Activated gamma-delta T cell treated with anti-CD3 and anti-CD28 coated beads, Interleukin-2, amount 50 U/mL, for 16 hours (primary cell): ENCODE results near the gene DIP2B.
"Not testable (repeated sequence)": the region's sequence is repeated elsewhere in the genome, so short reads cannot be mapped to it uniquely, and the experiment has no call there.

Experiments
- DNase-seq: peaks from one replicate; pipeline ENCODE4 v3.0.0-alpha.2; 2020; ENCODE audit warnings: low read depth

Gene DIP2B

DNA sequence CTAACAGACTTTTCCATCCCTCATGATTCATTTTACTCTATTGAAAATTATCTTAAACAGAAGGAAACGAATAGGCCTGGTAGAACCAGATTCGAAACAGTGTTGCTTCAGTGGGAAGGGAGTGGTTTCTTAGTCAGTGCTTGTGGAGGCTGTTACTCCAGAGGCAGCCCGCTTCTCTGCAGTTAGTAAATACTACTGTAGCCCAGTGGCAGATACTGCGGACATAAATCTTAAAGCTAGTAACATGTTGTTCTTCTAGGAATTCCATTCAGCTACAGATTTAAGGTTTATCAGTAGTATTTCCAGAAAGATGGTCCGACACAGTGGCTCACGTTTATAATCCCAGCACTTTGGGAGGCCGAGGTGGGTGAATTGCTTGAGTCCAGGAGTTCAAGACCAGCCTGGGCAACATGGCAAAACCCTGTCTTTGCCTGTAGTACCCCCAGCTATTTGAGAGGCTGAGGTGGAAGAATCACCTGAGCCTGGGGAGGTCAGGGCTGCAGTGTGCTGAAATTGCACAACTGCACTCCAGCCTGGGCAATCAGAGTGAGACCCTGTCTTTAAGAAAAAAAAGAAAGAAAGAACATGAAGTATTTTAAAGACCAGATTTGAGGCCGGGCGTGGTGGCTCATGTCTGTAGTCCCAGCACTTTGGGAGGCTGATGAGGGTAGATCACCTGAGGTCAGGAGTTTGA, 45.9 kb downstream of the DIP2B start:
- DNase-seq, result no peak

DNA sequence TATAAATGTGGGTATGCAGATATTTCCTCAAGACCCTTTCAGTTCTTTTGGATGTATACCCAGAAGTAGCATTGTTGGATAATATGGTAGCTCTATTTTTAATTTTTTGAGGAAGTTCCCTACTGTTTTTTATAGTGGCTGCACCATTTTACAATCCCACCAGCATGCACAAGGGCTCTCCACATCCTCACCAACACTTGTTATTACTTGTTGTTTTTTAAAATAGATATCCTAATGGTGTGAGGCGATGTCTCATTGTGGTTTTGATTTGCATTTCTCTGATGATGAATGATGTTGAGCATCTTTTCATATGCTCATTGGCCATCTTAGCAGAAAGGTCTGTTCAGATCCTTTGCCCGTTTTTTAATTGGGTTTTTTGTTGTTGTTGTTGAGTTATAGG, 47.1 kb downstream of the DIP2B start:
- no peak for DNase-seq

DNA sequence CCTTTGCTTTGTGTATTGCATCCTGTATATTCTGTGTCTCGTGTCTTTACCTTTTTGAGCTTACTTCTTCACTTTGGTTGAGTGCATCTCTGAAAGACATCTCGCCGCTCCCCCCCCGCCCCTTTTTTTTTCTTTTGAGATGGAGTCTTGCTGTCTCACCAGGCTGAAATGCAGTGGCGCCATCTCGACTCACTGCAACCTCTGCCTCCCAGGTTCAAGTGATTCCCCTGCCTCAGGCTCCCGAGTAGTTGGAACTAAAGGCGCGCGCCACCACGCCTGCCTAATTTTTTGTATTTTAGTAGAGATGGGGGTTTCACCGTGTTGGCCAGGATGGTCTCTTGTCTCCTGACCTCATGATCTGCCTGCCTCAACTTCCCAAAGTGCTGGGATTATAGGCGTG, 49.9 kb downstream of the DIP2B start:
- DNase-seq, result no peak

DNA sequence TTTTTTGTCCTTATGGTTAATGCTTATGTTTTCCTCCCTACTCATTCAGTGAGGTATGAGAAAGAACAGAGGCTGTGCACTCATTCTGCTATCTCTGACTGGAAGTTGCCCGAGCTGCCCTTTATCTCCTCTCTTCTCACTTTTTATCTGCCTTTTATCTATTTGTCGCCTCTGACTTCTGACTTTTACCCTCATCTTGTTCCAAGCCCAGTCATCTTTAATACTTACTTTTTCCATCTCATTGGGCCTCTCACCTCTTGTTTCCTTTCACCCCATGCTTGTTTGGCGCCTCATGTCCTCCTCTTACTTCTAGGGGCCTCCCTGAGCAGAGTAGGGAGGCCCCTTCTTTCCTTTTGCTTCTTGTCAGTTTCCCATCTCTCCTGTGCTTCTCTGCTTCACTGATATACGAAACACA, 50.7 kb downstream of the DIP2B start:
- DNase-seq, result no peak

DNA sequence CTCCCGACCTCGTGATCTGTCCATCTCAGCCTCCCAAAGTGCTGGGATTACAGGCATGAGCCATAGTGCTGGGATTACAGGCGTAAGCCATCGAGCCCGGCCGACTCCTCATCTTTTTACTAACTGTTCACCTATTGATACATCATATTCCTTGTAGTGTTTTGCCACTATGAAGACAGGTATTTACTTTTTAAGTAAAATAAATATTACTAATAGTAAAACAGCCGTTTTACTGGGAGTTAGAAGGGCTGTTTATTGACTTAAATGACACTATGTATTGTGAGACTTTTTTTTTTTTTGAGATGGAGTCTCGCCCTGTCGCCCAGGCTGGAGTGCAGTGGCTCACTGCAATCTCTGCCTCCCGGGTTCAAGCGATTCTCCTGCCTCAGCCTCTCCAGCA, 51.5 kb downstream of the DIP2B start:
- no peak for DNase-seq

DNA sequence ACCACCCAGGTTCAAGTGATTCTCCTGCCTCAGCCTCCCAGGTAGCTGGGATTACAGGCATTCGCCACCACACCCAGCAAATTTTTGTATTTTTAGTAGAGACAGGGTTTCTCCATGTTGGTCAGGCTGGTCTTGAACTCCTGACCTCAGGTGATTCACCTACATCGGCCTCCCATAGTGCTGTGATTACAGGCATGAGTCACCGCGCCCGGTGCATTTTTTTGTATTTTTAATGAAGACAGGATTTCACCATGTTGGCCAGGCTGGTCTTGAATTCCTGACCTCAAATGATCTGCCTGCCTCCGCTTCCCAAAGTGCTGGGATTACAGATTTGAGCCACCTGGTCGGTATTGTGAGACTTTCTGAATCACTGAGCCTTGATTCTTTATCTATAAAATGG, 52.0 kb downstream of the DIP2B start:
- DNase-seq, result not testable (repeated sequence)

DNA sequence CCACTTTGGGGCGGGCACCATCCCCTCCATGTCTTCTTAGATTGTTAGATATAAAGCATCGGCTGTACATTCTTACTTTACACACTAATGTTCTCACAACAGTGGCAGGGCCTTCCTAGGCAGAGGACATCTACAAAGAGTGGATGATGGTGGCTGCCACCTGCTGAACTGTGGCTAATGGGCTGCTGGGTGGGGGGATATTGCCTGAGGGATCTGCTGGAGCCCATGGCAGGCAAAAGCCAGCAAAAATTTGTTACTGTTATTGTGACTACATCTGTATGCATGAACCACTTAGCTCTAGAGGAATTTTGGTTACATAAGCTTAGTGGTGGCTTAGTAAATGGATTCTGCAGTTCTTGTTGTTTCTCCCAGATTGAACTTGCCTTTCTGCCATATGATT, 52.6 kb downstream of the DIP2B start:
- no peak for DNase-seq

DNA sequence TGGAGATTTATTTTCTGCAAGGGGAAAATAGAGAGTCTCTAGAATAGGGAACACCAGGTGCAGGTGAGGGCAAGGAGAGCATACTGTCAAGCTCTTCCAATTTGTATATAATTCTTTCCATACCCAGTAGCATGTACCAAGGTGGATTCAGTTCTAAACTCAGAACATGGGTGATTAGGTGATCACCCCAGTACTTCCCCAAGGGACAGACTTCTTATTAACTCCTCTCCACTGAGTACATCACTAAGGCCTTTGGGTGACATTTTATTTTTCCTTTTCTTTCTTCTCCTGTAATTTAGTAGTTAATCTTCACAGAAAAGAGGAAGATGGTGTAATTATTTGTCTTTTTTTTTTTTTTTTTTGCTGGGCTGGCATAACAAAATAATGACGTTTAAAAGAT, 54.2 kb downstream of the DIP2B start:
- no peak for DNase-seq

DNA sequence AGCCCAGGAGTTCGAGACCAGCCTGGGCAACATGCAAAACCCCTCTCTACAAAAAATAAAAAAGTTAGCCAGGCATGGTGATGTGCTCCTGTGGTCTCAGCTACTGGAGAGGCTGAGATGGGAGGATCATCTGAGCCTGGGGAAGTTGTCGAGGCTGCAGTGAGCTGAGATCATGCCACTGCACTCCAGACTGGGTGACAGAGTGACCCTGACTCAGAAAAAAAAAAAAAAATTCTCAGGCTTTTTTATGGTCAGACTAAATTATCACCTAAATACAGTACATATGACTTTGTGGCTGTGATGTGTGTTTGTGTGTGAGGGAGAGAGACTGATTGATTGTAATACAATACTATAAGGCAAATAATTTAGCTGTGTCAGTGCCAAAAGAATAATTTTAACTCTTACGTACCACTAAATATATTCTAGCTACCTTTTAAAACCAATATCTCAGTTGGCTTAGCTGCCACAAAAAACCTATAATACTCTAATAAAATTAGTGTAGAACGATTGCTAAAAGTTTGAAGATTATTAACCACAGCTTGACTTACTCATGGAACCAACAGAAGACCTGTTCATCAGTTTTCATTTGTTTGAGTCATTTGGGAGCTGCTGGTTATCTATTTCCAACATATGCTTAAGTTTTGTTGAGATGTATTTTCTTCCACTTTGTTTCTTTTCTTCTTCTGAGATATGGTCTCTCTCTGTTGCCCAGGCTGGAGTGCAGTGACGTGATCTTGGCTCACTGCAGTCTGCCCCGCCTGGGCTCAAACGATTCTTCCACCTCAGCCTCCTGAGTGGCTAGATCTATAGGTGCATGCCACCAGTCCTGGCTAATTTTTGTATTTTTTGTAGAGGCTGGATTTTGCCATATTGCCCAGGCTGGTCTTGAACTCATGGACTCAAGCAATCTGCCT, 58.0 kb downstream of the DIP2B start:
- no peak for DNase-seq

DNA sequence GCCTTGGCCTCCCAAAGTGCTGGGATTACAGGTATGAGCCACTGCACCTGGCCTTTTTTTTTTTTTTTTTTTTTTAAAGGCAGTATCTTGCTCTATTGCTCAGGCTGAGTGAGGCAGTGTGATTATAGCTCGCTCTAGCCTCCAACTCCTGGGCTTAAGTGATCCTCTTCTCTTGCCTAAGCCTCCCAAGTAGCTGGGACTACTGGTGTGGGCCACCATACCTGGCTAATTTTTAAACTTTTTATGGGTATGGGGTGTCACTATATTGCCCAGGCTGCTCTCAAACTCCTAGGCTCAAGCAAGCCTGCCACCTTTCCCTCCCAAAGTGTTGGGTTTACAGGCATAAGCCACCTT, 58.6 kb downstream of the DIP2B start:
- DNase-seq, result no peak

DNA sequence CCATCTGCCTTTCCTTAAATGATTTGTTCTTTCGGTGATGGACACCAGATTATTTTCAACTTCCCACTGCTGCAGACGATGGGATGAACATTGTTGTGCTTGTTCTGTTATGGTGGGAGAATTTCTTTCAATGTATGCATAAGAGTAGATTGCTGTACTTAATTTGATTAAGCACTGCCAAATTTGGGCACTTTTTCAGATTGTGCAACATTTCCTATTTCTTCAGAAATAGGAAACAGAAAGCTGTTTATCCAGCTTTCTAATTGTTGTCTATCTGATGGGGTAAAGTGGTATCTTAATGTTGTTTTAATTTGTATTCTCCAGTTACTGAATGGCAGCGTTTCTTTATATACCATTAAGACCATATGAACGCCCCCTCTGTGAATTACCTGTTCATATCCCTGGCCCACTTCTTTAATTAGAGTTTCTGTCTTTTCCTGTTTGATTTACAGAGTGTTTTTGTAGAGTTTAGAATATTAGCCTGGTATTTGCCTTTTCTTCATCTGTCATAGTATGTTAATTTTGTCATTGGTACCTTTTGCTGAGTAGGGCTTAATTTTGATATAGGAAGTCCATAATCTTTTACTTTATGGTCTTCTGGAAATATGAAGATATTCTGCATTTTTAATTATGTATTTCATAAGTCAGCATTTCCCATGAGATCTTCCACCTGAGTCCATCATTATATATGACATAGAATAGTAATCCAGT, 59.6 kb downstream of the DIP2B start:
- no peak for DNase-seq

DNA sequence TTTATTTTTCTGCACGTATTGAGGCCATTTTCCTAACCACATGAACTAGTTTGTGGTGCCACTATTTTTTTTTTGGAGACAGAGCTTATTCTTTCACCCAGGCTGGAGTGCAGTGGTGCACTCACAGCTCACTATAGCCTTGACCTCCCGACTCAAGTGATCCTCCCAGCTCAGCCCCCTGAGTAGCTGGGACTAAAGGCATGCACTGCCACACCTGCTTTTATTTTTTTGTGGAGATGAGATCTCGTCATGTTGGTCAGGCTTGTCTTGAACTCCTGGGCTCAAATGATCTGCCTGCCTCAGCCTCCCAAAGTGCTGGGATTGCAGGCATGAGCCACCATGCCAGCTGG, 60.1 kb downstream of the DIP2B start:
- DNase-seq, result no peak

DNA sequence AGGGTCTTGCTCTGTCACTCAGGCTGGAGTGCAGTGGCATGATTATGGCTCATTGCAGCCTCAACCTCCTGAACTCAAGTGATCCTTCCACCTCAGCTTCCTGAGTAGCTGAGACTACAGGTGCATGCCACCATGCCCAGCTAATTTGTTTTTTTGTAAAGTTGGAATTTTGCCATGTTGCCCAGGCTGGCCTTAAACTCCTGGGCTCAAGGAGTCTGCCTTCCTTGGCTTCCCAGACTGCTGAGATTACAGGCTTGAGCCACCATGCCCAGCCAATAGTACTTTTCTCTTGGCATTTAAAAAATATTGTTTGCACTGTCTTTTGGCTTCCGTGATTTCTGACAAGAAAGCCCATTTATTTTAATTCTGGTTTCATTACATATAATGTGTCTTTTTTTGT, 61.3 kb downstream of the DIP2B start:
- DNase-seq, result no peak

DNA sequence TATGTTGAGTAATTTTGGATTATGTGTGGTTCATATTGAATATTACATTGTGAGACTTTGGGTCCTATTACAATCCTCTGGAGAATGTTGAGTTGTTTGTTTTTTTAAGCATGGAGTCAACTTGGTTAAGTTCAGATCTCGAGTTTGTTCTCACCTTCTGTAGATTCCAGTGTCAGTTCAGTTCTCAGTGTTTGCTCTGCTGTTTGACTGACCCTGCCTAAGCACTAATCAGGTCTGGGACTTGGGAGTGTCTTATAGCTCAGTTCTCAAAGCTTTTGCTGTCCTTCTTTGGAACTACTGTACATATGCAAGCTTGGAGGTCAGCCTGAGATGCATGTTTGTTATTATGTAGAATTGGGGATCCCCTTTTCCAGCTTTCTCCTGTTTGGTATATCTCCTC, 63.1 kb downstream of the DIP2B start:
- DNase-seq, result no peak

DNA sequence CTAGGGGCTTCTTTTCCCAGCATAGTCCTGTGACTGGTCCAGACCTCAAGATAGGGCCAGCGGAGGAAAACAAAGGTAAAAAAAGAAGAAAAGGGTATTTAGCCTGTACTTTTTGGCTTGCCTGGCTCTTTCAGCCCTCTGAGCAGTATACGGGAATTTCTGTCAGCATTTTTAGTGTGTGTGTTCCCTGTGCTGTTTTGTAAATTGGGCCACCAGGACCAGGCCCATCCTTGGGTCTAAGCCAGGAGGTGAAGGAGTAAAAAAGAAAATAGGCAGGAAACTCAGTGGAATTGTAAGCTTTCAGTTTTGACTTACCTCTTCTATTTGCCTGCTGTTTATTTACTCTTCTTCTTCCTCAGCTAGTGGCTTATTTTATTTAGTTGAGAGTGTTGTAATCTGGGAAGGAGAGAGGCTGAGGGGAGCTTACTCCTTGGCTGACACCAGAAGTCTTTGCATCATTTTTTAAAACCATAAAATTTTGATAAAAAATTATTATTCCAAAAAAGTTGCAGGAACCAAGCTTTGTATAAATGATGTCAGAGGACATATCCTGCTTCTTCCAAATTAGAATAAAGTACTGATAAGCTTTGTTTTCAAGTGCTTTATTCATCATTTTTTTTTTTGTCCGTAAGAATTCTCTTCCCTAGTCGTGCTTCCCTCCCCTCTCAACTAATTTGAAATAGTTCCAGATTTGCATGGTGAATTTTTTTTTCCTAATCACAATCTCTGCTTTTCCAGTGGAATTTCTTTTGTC, 63.7 kb downstream of the DIP2B start:
- no peak for DNase-seq

DNA sequence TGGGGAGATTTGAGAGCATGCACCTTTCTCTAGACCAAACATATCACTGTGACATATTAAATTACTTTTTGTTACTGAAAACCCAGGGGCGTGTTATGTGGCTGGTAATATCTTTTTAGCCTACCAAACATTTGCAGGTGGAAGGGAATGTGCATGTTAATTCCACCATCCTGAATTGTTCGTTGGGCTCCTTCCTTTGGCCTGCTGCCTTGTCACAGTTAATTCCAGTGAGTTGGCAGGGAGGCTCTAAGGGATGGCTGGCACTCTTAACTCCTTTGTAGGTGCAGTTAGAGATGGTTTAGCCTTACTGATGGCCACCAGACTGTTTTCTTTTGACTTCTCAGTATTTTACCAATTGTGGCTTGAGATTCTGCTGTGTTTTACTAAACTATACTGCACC, 64.5 kb downstream of the DIP2B start:
- no peak for DNase-seq

DNA sequence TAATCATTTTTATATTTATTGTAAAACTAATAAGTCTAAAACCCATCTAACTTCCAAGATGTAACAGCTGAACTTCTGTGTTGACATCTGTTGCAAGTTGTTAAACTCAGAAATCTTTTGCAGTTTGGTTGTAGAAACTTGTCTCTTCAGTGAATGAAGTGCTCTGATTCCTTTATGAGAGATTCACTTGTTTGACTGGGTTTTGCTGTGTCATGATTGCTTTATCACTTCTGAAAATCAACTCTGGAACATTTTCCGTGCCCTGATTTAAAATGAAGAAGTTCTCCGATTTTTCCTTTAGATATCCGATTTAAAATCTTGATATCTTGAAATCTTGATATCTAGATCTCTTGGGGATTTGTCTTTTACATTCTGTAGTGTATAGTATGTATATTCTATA, 65.1 kb downstream of the DIP2B start:
- DNase-seq, result no peak

DNA sequence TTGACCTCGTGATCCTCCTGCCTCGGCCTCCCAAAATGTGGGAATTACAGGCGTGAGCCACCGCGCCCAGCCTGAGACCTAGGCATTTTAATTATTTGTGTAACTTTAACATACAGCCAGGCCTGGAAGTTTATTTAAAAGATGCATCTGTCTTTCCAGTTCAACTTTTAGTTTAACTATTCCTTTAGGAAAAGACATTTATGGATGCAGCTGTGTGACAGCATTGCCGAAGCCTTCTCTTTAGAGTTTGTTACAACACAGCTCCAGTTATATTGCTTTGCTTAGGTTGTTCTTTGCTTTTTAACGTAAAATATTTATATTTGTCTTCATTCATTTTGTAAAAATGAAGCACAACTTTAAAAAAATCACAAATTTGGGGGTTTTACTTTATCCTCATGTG, 67.0 kb downstream of the DIP2B start:
- DNase-seq, result no peak

DNA sequence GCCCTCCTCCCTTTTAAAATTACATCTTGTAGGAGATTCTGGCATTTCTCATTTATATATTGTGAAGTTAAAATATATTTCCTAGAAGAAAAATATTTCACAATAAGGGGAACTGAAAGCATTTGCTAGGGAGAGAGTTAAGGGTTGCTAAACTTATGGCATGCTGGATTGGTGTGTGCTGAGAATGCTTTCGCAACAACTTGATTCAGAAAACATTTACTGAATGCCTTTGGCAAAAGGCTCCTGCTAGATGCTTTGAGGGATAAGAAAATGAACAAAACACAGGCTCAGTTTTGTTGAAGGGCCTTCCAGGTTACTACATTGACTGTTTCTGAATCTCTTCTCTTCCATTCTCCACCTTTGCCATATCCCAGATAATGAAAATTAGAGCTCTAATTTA, 67.5 kb downstream of the DIP2B start:
- no peak for DNase-seq

DNA sequence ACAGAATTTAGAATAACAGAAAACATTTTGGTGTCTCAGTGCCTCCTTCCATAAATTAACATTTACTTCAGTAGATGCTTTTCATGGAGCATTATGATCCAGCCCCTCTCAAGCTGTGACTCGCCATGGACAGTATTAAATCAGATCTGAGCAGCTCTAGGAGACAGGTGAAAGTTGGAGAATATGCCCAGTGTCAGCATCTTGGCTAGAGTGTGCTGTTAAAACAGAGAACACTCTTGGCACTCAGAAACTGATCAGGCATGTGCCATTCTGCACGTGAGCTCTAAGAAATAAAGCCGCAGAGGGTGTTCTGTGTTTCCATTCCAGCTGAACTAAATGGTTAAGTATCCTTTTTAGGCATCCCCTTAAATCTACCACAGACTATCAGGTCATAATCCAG, 68.0 kb downstream of the DIP2B start:
- DNase-seq, result no peak

DNA sequence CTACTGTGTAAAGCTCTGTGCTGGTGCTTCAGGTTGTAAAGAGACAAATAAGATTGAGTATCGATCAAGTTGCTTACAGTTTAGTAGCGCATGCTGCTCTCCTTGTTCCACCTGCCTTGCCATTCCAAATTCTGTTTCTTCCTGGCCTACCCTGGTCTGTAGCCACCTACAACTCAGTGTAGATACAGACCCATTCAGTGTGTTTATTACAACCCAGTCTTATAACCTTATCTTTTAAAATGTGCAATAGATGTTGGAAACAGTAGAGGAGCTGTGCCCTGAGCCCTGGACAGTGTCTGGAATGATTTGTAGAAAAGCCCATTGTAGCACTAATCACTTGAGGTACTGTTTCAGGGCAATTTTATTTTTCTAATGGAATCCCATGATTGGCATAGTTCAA, 68.5 kb downstream of the DIP2B start:
- DNase-seq, result no peak

DNA sequence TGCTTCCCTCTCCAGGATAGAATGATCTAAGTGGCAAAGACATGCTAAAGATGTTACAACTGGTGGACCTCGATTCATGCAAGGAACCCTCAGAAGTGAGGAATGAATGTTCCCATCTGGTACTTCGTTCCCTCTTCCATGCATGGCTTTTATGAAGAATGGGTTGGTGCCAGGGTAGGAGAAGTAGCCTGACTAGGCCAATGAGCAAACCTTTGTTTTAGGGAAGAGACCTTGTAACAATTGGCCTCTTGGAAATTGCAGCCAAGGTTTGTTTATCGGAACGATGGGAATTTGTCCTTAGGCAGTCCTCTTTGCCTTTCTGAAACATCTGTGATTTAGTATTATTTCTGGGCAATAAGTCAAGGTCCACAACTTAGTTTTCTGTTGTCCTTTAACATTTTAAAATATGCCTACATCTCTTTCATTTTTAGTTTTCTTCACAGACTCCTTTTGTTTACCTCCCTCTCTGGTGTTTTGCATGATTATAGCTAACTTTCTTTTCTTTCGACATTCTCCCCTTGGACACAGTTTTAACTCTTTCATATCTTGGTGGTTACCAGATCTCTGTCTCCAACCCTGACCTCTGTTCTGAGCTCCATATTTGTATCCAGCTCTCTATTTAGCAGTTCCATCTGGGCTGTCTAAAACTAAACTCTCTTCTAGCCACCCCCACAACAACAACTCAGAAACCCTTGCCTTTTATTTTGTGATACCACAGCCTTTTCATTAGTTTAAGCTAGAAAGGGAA, 70.0 kb downstream of the DIP2B start:
- no peak for DNase-seq
